GM18858 (cell line): ENCODE data around the gene PRKAR2B.
"Not testable (repeated sequence)": the region's sequence is repeated elsewhere in the genome, so short reads cannot be mapped to it uniquely, and the experiment has no call there.

Experiments
- ATAC-seq: cut with Tn5 transposase; IDR thresholded peaks from one replicate; pipeline ENCODE4 v1.9.1; 2021; ENCODE audit not compliant: unreplicated experiment

PRKAR2B gene

GRCh38 chr7:107115762-107116540, 71.4 kb downstream of the PRKAR2B start:
- ATAC-seq, result no peak

- ATAC-seq, result no peak
Observed at GRCh38 chr7:107118109-107118900, 73.8 kb downstream of the PRKAR2B start.

- no peak for ATAC-seq
Observed at GRCh38 chr7:107119376-107120105, 75.0 kb downstream of the PRKAR2B start.

- ATAC-seq, result no peak
Observed at GRCh38 chr7:107122486-107122911, 78.0 kb downstream of the PRKAR2B start.

- ATAC-seq, result no peak
Observed at GRCh38 chr7:107123392-107123791, 78.9 kb downstream of the PRKAR2B start.

- no peak for ATAC-seq
Observed at GRCh38 chr7:107125475-107125874, 81.0 kb downstream of the PRKAR2B start.

- ATAC-seq, result no peak
Observed at GRCh38 chr7:107128217-107128616, 83.7 kb downstream of the PRKAR2B start.

GRCh38 chr7:107128748-107129147, 84.2 kb downstream of the PRKAR2B start:
- ATAC-seq, result no peak

- no peak for ATAC-seq
Observed at GRCh38 chr7:107130487-107131220, 86.1 kb downstream of the PRKAR2B start.

GRCh38 chr7:107133396-107133795, 88.9 kb downstream of the PRKAR2B start:
- ATAC-seq, result no peak

- ATAC-seq, result no peak
Observed at GRCh38 chr7:107138696-107139420, 94.4 kb downstream of the PRKAR2B start.

GRCh38 chr7:107143875-107144274, 99.4 kb downstream of the PRKAR2B start:
- not testable (repeated sequence) for ATAC-seq

GRCh38 chr7:107145067-107145838, 100.7 kb downstream of the PRKAR2B start:
- ATAC-seq, result no peak

- no peak for ATAC-seq
Observed at GRCh38 chr7:107147464-107148393, 103.2 kb downstream of the PRKAR2B start.

GRCh38 chr7:107148721-107149120, 104.2 kb downstream of the PRKAR2B start:
- no peak for ATAC-seq

- ATAC-seq, result no peak
Observed at GRCh38 chr7:107149863-107150262, 105.4 kb downstream of the PRKAR2B start.

GRCh38 chr7:107150375-107151073, 106.0 kb downstream of the PRKAR2B start:
- ATAC-seq, result no peak

GRCh38 chr7:107151538-107151937, 107.0 kb downstream of the PRKAR2B start:
- no peak for ATAC-seq
